Stimulated activated CD4-positive, alpha-beta T cell treated with anti-CD3 and anti-CD28 coated beads, Interleukin-1b, Interleukin-23, amount 100 ng/mL, for 1 hour (primary cell): ENCODE results near the gene STX16.
"Not testable (repeated sequence)": the region's sequence is repeated elsewhere in the genome, so short reads cannot be mapped to it uniquely, and the experiment has no call there.

Experiments
- DNase-seq, 2 donors: peaks; one replicate each; pipeline ENCODE4 v3.0.0-alpha.2; 2020; ENCODE audit warnings: low read depth in 2 of 2

The STX16 gene

GRCh38 chr20:58636396-58636982 is 14.6 kb upstream of the STX16 start:
- no peak for DNase-seq

GRCh38 chr20:58636983-58637421 is 14.1 kb upstream of the STX16 start:
- DNase-seq: no peak

- no peak for DNase-seq
Measured at GRCh38 chr20:58637466-58638213, 13.4 kb upstream of the STX16 start.

- no peak for DNase-seq
Measured at GRCh38 chr20:58638467-58639181, 12.5 kb upstream of the STX16 start.

- no peak for DNase-seq
Measured at GRCh38 chr20:58639182-58640146, 11.6 kb upstream of the STX16 start.

GRCh38 chr20:58640446-58640845 is 10.6 kb upstream of the STX16 start:
- no peak for DNase-seq

GRCh38 chr20:58642441-58642840 is 8.6 kb upstream of the STX16 start:
- no peak for DNase-seq

GRCh38 chr20:58642896-58643295 is 8.2 kb upstream of the STX16 start:
- not testable (repeated sequence) for DNase-seq

GRCh38 chr20:58645412-58645968 is 5.6 kb upstream of the STX16 start:
- DNase-seq: no peak

- DNase-seq: no peak
Measured at GRCh38 chr20:58646257-58646656, 4.8 kb upstream of the STX16 start.

GRCh38 chr20:58646703-58647102 is 4.4 kb upstream of the STX16 start:
- no peak for DNase-seq

GRCh38 chr20:58647162-58647795 is 3.8 kb upstream of the STX16 start:
- DNase-seq: no peak

- no peak for DNase-seq
Measured at GRCh38 chr20:58647796-58648501, 3.1 kb upstream of the STX16 start.

GRCh38 chr20:58648502-58648825 is 2.6 kb upstream of the STX16 start:
- not testable (repeated sequence) for DNase-seq

GRCh38 chr20:58649288-58650180 is 1.5 kb upstream of the STX16 start:
- DNase-seq: no peak

- peak in 1 of 2 donors; percentile 21 for DNase-seq
Measured at GRCh38 chr20:58650181-58650775, 805 bp upstream of the STX16 start.

GRCh38 chr20:58651559-58651945 is 469 bp downstream of the STX16 start:
- DNase-seq: no peak

GRCh38 chr20:58651946-58652605 is 993 bp downstream of the STX16 start:
- peak; percentile 15 to 28 for DNase-seq
